MV-4-11 (cell line): ENCODE results near the gene MPPED1.

Source experiments
- DNase-seq: peaks from one replicate; lab custom pipeline; 2025; lab: John Stamatoyannopoulos, UW

Gene MPPED1

DNA sequence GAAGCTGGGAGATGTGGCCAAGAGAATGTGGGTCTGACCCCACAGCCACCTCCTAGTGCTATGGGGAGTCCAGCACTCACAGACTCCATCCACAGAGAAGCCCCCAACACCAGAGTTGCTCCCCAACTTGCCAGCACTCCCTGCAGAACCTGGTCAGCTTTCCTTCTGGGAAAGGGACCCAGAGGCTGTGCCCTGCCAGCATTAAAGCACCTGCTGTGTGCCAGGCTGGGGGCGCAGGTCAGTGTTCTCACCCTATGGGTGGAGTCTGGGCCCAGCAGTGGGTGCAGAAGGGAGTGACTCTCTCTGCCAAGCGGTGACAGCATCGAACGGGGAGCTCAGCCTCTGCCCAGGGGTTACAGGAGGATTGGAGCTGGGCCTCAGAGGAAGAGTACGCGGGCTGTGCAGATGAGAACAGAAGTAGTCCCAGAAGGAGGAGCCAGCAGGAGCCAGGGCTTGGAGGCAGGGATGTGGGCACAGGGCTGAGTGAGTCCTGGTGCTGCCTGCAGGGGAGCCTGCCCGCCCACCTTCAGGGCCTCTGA, 114.4 kb downstream of the MPPED1 start:
- no peak for DNase-seq

GRCh38 chr22:43526946-43527345, 115.1 kb downstream of the MPPED1 start:
- no peak for DNase-seq

DNA sequence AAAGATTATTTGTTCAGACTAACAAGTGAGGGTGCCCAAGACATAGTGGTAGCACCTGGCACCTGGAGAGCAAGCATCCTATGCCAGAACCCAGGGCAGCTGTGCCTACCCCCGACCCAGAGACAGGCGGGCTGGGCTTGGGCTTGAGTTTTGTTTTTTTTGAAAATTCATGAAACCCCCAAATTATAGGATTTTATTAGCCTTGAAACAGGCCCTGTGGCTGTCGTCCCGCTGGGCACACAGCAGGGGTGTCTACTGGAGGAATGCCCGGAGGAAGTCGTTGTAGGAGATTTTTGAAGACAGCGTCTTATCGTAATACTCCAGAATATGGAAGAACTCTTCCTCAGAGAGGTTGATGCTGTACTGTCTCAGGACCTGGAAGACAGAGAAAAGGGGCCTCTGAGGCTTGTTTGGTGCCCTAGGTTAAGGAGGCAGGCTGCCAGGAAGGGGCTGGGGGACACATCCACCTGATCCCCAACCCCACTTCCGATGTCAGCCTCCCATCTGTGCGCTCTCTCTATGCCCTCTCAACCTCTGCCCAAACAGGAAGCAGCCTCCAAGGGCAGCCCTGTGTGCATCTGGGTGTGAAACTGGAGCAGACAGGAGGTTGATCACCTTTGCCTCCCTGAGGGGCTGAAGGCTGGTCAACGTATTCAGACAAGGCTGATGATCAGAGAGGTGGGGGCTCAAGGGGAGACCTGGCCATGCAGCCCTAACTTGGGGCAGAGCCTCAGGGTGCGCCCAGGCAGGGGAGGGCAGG, 117.0 kb downstream of the MPPED1 start:
- DNase-seq = no peak

GRCh38 chr22:43529461-43529860, 117.6 kb downstream of the MPPED1 start:
- DNase-seq = no peak

DNA sequence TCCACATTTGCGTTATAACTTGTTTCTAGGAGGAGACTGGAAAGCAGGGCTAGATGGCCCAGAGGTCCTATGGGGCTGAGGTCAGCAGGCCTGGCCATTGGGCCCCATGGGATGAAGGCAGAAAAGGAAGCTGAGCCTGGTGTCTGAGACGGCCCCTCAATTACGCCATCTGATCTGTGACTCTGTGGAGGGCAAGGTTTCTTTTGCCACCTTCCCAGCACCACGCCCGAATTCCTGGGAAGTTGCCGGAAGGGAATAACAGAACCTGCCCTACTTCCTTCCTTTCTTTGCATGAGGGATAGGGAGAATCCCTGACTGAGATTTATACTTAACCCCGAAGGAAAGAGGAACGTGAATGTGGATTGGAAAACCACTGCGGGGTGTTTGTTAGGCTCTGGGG, 118.1 kb downstream of the MPPED1 start:
- DNase-seq = no peak

DNA sequence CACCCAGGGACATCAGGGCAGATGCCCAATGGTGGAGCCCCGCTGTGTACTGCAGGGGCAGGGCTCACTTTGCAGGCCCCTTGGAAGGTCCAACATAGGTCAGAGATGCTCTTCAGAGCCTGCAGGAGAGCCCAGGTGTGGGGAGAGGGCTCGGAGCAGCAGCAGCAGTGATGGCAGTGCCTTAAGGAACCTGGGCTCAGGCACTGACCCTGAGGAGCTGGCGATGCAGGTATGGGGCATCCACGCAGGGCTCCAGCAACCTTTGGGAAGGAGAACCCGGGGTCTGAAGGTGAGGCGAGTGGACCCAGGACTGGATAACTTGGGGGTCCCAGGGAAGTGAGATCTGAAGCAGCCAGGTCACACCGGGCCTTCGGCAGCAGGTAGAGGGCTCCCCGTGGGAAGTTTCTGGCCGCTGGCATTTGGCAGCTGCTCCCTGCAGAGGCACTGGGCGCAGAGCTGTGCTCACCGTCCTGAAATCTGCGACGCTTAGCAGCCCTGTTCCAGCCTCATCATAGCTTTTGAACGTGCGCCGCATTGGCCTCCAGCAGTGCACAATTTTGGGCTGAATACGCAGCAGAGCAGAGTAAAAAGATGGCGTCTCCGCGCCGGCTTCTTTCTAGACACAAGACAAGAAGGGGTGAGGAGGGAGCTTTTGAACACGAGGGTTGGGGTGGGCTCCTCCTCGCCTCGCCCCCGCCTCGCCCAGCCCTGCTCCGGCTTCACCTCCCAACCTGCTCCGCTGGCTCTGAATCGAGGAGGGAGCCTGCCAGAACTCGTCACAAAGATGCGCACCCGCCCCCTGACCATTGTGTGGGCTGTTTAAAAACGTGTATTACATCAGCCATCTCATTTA, 118.8 kb downstream of the MPPED1 start:
- no peak for DNase-seq

GRCh38 chr22:43531651-43532050, 119.8 kb downstream of the MPPED1 start:
- no peak for DNase-seq

GRCh38 chr22:43532301-43533155, 120.7 kb downstream of the MPPED1 start:
- DNase-seq = no peak

DNA sequence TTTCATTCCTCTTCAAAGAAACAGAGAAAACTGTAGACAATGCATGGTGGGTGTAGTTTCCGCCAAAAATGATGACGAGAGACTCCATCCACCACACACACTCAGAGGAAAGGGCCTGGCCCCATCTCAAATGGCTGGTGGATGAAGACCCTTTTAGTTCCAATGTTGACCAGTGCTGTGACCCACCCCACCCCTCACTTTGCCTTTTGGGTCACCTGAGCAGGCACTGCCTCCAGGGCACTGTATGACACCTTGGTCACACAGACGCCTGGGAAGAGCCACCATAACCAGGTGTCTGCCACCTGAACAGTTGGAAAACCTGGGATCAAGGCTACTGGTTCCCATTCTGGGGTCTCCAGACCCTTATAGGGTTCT, 121.3 kb downstream of the MPPED1 start:
- DNase-seq = no peak

DNA sequence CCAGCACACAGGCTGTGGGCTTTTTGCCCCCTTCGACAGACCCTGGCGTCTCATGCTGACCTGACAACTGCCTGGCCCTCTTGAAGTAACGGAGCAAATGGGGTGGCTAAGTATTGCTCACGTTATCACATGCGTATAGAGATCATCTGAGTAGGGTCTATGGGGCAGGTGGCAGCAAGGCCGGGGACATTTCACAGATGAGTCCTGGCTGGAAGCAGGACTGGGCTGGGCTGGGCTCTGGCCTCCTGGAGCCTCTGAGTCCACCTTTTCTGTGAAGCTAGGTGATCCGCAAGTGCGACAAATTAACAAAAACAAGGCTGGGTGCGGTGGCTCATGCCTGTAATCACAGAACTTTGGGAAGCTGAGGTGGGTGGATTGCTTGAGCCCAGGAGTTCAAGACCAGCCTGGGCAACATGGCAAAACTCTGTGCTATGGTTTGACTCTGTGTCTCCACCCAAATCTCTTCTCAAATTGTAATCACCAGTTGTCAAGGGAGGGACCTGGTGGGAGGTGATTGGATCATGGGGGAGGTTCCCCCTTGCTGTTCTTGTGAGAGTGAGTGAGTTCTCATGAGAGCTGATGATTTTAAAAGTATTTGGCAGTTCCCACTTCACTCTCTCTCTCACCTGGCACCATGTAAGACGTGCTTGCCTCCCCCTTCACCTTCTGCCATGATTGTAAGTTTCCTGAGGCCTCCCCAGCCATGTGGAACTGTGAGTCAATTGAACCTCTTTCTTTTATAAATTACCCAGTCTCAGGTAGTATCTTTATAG, 122.0 kb downstream of the MPPED1 start:
- DNase-seq = no peak

DNA sequence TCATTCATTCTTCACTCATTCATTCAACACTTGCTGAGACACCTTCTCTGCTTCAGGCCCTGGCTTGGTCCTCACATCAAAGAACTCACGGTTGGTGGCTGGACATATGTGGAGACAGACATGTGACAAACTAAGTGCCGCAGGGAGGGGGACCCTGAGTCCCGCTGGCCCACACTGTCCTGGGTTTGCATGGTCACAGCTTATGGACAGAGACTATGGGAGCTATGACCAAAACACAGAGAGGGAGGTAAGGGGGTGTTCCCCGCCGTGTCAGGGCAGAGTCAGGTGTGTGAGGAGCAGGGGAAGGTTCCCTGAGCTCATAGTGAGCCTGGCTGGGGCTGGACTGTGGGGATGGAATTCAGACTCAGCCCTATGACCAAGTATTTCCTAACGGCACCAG, 123.1 kb downstream of the MPPED1 start:
- DNase-seq = no peak

GRCh38 chr22:43535336-43535735, 123.5 kb downstream of the MPPED1 start:
- no peak for DNase-seq

- no peak for DNase-seq
Observed at GRCh38 chr22:43535741-43536140, 123.9 kb downstream of the MPPED1 start.

GRCh38 chr22:43537019-43537585, 125.3 kb downstream of the MPPED1 start:
- DNase-seq = no peak

- DNase-seq = no peak
Observed at GRCh38 chr22:43539572-43540528, 128.0 kb downstream of the MPPED1 start.

DNA sequence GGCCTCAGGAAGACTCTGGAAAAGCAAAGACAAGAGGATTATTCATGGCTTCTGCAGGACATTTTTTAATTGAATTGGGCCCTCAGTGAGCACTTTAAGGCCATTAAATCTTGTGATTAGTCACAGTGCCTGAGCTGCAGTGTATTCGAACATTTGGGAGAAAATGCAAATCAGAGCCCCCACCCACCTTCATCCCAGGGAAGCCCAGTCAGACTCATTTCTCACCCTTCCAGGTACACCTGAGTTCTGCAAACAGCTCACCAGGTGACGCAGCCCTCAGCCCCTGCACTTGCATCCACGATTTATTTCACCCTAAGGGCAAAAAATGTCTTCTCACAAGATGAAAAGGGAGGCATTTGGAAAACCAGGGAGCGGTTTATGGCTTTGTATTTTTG, 128.7 kb downstream of the MPPED1 start:
- no peak for DNase-seq

- DNase-seq = no peak
Observed at GRCh38 chr22:43541022-43541421, 129.2 kb downstream of the MPPED1 start.

DNA sequence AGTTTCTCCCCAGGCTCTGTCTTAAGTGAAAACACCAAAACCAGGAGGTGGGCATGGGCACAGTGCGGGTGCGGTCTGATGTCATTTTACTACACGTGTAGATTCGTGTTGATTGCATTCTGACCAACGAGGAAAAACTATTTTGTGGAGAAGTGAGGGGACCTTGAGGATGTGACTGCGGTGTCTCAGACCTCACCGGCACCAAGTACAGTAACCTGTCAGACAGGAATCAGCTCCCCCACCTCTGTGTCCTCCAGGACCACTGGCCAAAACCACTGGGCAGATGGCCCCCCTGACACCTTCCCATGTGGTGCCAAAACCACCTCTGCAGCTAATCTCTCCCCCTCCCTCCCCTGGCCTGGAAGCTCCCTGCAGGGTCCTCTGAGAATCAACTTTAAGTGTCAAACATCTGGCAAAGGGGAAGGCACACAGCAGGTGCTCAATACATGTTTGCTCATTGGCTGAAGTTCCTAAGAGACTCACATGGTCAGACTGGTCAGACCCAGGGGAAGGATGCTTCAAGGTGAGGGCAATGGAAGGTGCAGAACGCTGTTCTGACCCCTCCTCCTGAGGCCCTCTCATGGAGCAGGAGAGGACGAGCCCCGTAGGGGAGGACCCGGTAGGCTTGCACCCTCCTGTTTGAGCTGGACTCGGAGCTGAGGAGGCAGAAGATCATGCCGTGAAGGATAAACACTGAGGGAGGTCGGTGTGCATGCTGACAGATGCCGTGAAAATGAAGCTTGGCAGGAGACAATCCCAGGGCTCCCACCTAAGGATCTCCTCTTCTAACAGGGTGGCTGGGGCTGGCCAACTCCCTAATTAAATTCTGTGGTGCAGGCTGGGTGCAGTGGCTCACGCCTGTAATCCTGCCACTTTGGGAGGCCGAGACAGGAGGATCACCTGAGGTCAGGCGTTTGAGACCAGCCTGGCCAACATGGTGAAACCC, 129.9 kb downstream of the MPPED1 start:
- no peak for DNase-seq
